ENCODE measurements around the gene FASN. TPM values are rescaled to one million over a fixed set of nuclear protein-coding genes. Genes with fewer than 3 reads are reported as not detected.

The FASN gene
- total and polyA plus RNA-seq, 2 of the 4 experiments (the other 2 are of a cell fraction), result 12.4 to 56.0 TPM

DNA sequence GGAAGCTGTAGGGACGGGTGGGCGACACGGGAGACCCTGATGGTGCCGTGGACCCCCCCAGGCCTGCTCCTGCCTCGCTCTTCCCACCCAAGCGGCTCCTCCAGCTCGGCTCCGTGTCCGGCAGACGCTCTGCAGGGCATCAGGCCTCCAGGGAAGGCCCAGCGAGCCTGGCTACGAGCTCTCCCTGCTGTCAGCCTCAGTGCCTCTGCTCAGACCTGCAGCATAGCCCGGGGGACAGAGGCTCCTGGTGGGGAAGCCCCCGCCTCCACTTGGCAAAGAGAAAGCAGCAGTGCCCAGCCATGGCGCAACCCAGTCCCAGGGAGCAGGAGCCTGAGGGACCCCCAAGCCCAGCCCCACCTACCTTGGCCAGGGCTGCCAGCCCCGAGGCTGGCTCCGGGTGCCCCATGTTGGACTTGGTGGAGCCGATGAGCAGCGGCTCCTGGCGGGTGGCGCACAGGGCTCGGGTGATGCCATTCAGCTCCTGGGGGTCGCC lies 5.9 kb downstream of the FASN start:
- in situ Hi-C loops (cut with MboI; ENCODE audit: low sequenced_read_pairs) (no loop called here), intact Hi-C loops (cut with micrococcal nuclease) (no loop called here), dilution Hi-C loops (cut with HindIII; ENCODE audit: low sequenced_read_pairs, unreplicated experiment) (no loop called here)
- DNase-seq (no peak), ATAC-seq (ENCODE audit: low read depth) (no peak)
- H3K14ac ChIP-seq (replicated peaks; ENCODE audit: low read depth, low read length), result no peak overlapping the region
- no peak overlapping the region for H2BK120ac ChIP-seq (ENCODE audit: low read depth, low read length)
- no peak overlapping the region for H3K56ac ChIP-seq (ENCODE audit: extremely low read depth, insufficient read depth, low read length)
- TF ChIP-seq RAD21 (IDR thresholded peaks at IDR 0.05; ENCODE audit: low read length) (no peak), MXI1 (IDR thresholded peaks at IDR 0.05; ENCODE audit: borderline replicate concordance, low read depth, low read length) (no peak), CTCF (conservative IDR thresholded peaks at IDR 0.05; ENCODE audit: low read depth, low read length) (no peak), MAFK (IDR thresholded peaks at IDR 0.05; ENCODE audit: low read depth, low read length) (no peak), FOS (IDR thresholded peaks at IDR 0.05; ENCODE audit: low read depth, low read length) (no peak)
- TF ChIP-seq, protein P1, sequence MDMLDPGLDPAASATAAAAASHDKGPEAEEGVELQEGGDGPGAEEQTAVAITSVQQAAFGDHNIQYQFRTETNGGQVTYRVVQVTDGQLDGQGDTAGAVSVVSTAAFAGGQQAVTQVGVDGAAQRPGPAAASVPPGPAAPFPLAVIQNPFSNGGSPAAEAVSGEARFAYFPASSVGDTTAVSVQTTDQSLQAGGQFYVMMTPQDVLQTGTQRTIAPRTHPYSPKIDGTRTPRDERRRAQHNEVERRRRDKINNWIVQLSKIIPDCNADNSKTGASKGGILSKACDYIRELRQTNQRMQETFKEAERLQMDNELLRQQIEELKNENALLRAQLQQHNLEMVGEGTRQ (IDR thresholded peaks at IDR 0.05; ENCODE audit: low read depth, low read length), result no peak
- no peak overlapping the region for H3K27ac ChIP-seq (ENCODE audit: insufficient read depth, low read length)
- no peak overlapping the region for H2AK9ac ChIP-seq (replicated peaks; ENCODE audit: low read depth, low read length, poor library complexity)
- WGBS, 2 experiments (ENCODE audit: extremely low coverage in 2 of 2, insufficient read length in 1 of 2), result 96% methylated on average over 9 of the region's 23 CpGs; no CpG with 5 or more reads in 1 of the 2 experiments
- H3K23ac ChIP-seq (ENCODE audit: low read depth, low read length), result no peak overlapping the region
- H3K18ac ChIP-seq (ENCODE audit: low read depth, low read length), result no peak overlapping the region
- H3K4me3 ChIP-seq (ENCODE audit: insufficient read depth, low read depth, low read length), result no peak overlapping the region
- H4K91ac ChIP-seq (ENCODE audit: insufficient read depth, low read depth, low read length), result no peak overlapping the region
- ChIA-PET POLR2A (ENCODE audit: unreplicated experiment) (no interaction called here), CTCF (no interaction called here)
- peaks cover 3% of the 10 kb centered on the region for H3K4me1 ChIP-seq (ENCODE audit: control insufficient read depth, insufficient read depth, low read length)
- H3K4ac ChIP-seq (ENCODE audit: low read depth, low read length), result no peak overlapping the region
- BruUV-seq (replicated peaks), result no TSS peak
- H3K9ac ChIP-seq (ENCODE audit: low read depth, low read length), result no peak overlapping the region
- H3K9me3 ChIP-seq (ENCODE audit: control insufficient read depth, insufficient read depth, low read length), result no peaks in the 10 kb centered on the region
- H4K5ac ChIP-seq (ENCODE audit: low read depth, low read length), result no peak overlapping the region
- peaks cover 78% of the 10 kb centered on the region for H3K36me3 ChIP-seq (ENCODE audit: control insufficient read depth, insufficient read depth, low read length)
- no peak overlapping the region for H2BK15ac ChIP-seq (ENCODE audit: low read depth, low read length)
- no peak overlapping the region for H4K8ac ChIP-seq (ENCODE audit: low read depth in 2 of 2, low read length in 2 of 2)
- H3K79me1 ChIP-seq (ENCODE audit: low read depth in 1 of 2, low read length in 2 of 2), result peaks cover 0 to 35% of the 10 kb centered on the region in 2 experiments
- no peak overlapping the region for H2BK20ac ChIP-seq (ENCODE audit: low read depth, low read length)
- no peak overlapping the region for H3K4me2 ChIP-seq (ENCODE audit: low read depth, low read length)
- H2AK5ac ChIP-seq (ENCODE audit: low read depth, low read length), result no peak overlapping the region
- H2AFZ ChIP-seq (replicated peaks; ENCODE audit: low read length, poor library complexity), result no peak overlapping the region
- peaks cover 28% of the 10 kb centered on the region for H4K20me1 ChIP-seq (ENCODE audit: insufficient read depth, low read length)
- no peaks in the 10 kb centered on the region; the same call in 1 of the 2 replicates for H3K9me1 ChIP-seq (ENCODE audit: insufficient read depth, low read length)
- H2BK5ac ChIP-seq (ENCODE audit: low read depth, low read length, poor library complexity, severe bottlenecking), result no peak overlapping the region
- no peaks in the 10 kb centered on the region for H3K27me3 ChIP-seq (ENCODE audit: control insufficient read depth, insufficient read depth, low read length)
